Measurements from ENCODE around the gene CNN2. TPM values are rescaled to one million over a fixed set of nuclear protein-coding genes. Genes with fewer than 3 reads are reported as not detected.

Gene CNN2
- total RNA-seq, 4 donors from 2014 or later = 2.2 to 10.1 (median 4.1) TPM

DNA sequence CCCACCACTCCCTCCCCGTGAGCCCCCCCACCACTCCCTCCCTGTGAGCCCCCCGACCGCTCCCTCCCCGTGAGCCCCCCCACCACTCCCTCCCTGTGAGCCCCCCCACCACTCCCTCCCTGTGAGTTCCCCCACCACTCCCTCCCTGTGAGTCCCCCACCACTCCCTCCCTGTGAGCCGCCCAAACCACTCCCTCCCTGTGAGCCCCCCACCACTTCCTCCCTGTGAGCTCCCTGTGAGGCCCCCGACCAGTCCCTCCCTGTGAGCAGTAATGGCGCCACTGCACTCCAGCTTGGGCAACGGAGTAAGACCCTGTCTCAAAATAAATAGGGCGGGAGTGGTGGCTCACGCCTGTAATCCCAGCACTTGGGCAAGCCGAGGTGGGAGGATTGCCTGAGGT, 23.4 kb downstream of the CNN2 start:
- DNase-seq = no peak
- no peaks in the 10 kb centered on the region for H3K4me1 ChIP-seq
- intact Hi-C loops (cut with DNase I; ENCODE audit: low total_unique reads) (no loop called here), in situ Hi-C loops (cut with MboI; ENCODE audit: low sequenced_read_pairs in 4 of 4) (no loop called here)
- no peak overlapping the region for H3K4me3 ChIP-seq
- no peaks in the 10 kb centered on the region for H3K9me3 ChIP-seq
- ATAC-seq = no peak
- TF ChIP-seq, protein P1, sequence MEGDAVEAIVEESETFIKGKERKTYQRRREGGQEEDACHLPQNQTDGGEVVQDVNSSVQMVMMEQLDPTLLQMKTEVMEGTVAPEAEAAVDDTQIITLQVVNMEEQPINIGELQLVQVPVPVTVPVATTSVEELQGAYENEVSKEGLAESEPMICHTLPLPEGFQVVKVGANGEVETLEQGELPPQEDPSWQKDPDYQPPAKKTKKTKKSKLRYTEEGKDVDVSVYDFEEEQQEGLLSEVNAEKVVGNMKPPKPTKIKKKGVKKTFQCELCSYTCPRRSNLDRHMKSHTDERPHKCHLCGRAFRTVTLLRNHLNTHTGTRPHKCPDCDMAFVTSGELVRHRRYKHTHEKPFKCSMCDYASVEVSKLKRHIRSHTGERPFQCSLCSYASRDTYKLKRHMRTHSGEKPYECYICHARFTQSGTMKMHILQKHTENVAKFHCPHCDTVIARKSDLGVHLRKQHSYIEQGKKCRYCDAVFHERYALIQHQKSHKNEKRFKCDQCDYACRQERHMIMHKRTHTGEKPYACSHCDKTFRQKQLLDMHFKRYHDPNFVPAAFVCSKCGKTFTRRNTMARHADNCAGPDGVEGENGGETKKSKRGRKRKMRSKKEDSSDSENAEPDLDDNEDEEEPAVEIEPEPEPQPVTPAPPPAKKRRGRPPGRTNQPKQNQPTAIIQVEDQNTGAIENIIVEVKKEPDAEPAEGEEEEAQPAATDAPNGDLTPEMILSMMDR (IDR thresholded peaks at IDR 0.05 in 4 of 5, conservative IDR thresholded peaks at IDR 0.05 in 1 of 5) = no peak
- no peak for TF ChIP-seq POLR2A (IDR thresholded peaks at IDR 0.05)
- H3K27ac ChIP-seq = no peak overlapping the region
- H3K27me3 ChIP-seq = no peaks in the 10 kb centered on the region
- peaks cover 0 to 22% of the 10 kb centered on the region in 2 donors for H3K36me3 ChIP-seq

DNA sequence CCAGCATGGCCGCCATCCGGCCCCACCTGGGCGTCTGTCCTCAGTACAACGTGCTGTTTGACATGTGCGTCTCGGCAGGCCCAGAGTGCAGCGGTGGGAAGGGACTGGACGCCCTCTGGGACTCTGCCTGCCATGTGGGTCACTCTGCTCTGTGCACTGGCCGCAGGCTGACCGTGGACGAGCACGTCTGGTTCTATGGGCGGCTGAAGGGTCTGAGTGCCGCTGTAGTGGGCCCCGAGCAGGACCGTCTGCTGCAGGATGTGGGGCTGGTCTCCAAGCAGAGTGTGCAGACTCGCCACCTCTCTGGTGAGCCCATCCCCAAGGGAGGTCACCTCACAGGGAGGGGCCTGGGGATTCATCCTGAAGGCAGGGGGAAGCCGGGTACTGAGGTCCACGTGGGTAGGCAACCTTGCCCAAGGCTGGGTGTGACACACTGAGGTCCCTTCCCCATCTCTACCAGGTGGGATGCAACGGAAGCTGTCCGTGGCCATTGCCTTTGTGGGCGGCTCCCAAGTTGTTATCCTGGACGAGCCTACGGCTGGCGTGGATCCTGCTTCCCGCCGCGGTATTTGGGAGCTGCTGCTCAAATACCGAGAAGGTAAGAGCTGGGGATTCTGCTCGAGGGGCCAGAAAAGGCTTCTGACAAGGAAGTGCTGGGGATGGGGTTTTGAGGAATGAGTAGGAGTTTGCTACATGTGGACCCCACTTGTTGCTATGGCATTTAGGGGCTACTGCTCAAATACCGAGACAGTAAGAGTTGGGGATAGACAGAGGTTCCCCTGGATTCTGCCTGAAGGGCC, 24.8 kb downstream of the CNN2 start:
- TF ChIP-seq POLR2A (IDR thresholded peaks at IDR 0.05) = no peak
- TF ChIP-seq, protein P1 (IDR thresholded peaks at IDR 0.05 in 4 of 5, conservative IDR thresholded peaks at IDR 0.05 in 1 of 5) = no peak
- intact Hi-C loops (cut with DNase I; ENCODE audit: low total_unique reads) (no loop called here), in situ Hi-C loops (cut with MboI; ENCODE audit: low sequenced_read_pairs in 4 of 4) (no loop called here)
- H3K4me3 ChIP-seq = no peak overlapping the region
- H3K9me3 ChIP-seq = peaks cover 0 to under 1% (median 0%) of the 10 kb centered on the region in 3 donors
- H3K27ac ChIP-seq = no peak overlapping the region
- DNase-seq (no peak), ATAC-seq (no peak)
- peaks cover 0 to 31% of the 10 kb centered on the region in 2 donors for H3K36me3 ChIP-seq
- no peaks in the 10 kb centered on the region for H3K27me3 ChIP-seq
- H3K4me1 ChIP-seq = no peaks in the 10 kb centered on the region

DNA sequence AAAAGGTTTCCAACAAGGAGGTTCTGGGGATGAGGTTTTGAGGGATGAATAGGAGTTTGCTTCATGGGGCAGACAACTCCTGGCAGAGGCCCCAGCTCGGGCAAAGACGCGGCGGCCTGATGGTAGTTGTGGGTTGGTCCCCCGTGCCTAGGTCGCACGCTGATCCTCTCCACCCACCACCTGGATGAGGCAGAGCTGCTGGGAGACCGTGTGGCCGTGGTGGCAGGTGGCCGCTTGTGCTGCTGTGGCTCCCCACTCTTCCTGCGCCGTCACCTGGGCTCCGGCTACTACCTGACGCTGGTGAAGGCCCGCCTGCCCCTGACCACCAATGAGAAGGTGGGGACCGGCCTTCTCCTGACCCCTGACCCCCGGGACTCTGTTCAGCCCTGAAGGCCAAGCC, 25.4 kb downstream of the CNN2 start:
- no peak overlapping the region for H3K4me3 ChIP-seq
- H3K4me1 ChIP-seq = no peaks in the 10 kb centered on the region
- TF ChIP-seq, protein P1 (IDR thresholded peaks at IDR 0.05 in 4 of 5, conservative IDR thresholded peaks at IDR 0.05 in 1 of 5) = no peak
- no peak for TF ChIP-seq POLR2A (IDR thresholded peaks at IDR 0.05)
- DNase-seq (no peak), ATAC-seq (no peak)
- intact Hi-C loops (cut with DNase I; ENCODE audit: low total_unique reads) (no loop called here), in situ Hi-C loops (cut with MboI; ENCODE audit: low sequenced_read_pairs in 4 of 4) (no loop called here)
- peaks cover 0 to 7% (median 0%) of the 10 kb centered on the region in 3 donors for H3K9me3 ChIP-seq
- H3K27ac ChIP-seq = no peak overlapping the region
- no peaks in the 10 kb centered on the region for H3K27me3 ChIP-seq
- H3K36me3 ChIP-seq = peaks cover 0 to 31% of the 10 kb centered on the region in 2 donors

DNA sequence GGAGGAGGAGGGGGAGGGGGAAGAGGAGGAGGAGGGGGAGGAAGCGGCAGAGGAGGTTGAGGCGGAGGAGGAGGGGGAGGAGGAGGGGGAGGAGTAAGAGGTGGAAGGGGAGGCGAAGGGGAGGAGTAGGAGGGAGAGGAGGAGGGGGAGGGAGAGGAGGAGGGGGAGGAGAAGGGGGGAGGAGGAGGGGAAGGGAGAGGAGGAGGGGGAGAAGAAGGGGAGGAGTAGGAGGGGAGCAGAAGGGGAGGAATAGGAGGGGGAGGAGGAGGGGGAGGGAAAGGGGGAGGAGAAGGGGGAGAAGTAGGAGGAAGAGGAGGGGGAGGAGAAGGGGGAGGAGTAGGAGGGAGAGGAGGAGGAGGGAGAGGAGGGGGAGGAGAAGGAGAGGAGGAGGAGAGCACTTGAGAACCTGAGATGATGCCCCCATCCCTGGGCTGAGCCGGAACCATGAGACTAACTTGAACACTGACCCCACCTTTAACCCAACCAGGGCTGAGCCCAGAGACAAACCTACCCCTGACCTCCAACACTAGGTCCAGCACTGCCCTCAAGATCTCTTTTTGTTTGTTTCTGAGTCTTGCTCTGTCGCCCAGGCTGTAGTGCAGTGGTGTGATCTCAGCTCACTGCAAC, 26.1 kb downstream of the CNN2 start:
- in situ Hi-C loops (cut with MboI; ENCODE audit: low sequenced_read_pairs in 4 of 4) = no loop called here
- TF ChIP-seq, protein P1 (IDR thresholded peaks at IDR 0.05 in 4 of 5, conservative IDR thresholded peaks at IDR 0.05 in 1 of 5) = no peak
- TF ChIP-seq POLR2A (IDR thresholded peaks at IDR 0.05) = no peak
- Histone ChIP-seq H3K36me3 (peaks cover 0 to 34% of the 10 kb centered on the region in 2 donors), H3K27ac (no peak overlapping the region), H3K4me1 (no peaks in the 10 kb centered on the region), H3K4me3 (no peak overlapping the region), H3K27me3 (no peaks in the 10 kb centered on the region), H3K9me3 (peaks cover 3 to 13% (median 5%) of the 10 kb centered on the region in 3 donors)
- intact Hi-C loops (cut with DNase I; ENCODE audit: low total_unique reads) = no loop called here
- DNase-seq (no peak), ATAC-seq (no peak)

Data from gastrocnemius medialis (tissue), 4 donors.